Measurements from ENCODE around the gene SLC66A1. TPM values are rescaled to one million over a fixed set of nuclear protein-coding genes. Genes with fewer than 3 reads are reported as not detected.

Gene SLC66A1
- total and polyA plus RNA-seq, 2 donors: 5.8 to 10.8 TPM

DNA sequence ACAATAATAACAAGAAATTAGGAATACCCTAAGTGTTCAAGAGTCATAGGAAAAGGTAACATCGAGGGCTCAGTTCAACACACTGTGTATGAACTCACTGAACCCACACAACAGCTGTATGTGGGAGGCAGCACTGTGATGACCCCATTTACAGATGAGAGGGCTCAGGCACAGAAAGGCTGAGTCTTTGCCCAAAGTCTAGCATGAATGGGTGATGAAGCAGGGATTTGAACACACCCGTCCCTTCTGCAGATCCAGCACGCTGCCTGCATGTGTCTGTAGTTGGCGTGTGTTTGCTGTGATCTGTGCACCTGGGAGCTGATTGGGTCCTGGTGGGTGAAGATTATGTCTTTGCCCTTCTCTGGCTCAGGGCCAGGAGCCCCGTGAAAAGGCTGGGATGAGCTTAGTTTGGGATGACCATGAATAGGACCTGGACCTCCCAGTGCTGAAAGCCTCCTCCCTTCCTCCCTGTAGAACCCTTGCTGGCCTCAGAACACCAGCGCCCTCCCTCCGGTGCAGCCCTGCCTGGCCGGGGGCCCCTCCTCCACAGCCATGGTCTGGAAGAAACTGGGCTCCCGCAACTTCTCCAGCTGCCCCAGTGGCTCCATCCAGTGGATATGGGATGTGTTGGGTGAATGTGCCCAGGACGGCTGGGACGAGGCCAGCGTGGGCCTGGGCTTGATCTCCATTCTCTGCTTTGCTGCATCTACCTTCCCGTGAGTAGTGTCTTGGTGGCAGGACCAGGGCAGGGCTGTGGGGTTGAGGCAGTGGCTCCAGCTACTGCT lies 5.2 kb downstream of the SLC66A1 start:
- peaks cover 0 to 3% of the 10 kb centered on the region in 2 donors for H3K27me3 ChIP-seq (ENCODE audit: control insufficient read depth in 2 of 2, insufficient read depth in 1 of 2, low read length in 1 of 2)
- 92% methylated on average over 13 of the region's 13 CpGs for WGBS
- H3K36me3 ChIP-seq (ENCODE audit: control insufficient read depth in 2 of 2, insufficient read depth in 2 of 2, low read length in 1 of 2): peaks cover 0 to 3% of the 10 kb centered on the region in 2 donors
- no peak for DNase-seq (ENCODE audit: low read depth in 6 of 9, low spot score in 9 of 9)
- no peak overlapping the region for H3K27ac ChIP-seq (ENCODE audit: low read depth in 1 of 2, low read length in 1 of 2)
- peaks cover 0 to 14% of the 10 kb centered on the region in 2 donors for H3K4me1 ChIP-seq (ENCODE audit: control insufficient read depth in 2 of 2, insufficient read depth in 2 of 2, low read length in 2 of 2)
- H3K4me3 ChIP-seq (ENCODE audit: low read length in 2 of 2): no peak overlapping the region
- H3K9me3 ChIP-seq (ENCODE audit: control insufficient read depth in 2 of 2, insufficient read depth in 1 of 2, low read length in 1 of 2): peaks cover 0 to 4% of the 10 kb centered on the region in 2 donors

DNA sequence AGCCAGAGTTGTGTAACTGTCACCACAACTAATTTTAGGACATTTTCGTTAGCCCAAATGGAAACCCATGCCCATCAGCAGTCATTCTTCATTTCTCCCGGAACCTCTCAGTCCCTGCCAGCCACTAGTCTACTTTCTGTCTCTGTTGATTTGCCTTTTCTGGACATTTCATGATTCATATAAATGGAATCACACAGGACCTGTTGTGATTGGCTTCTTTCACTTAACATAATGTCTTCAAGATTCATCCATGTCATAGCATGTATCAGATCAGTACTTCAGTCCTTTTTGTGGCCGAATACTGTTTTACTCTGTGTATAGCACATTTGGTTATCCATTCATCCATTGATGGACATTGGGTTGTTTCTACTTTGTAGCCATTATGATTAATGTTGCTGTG lies 7.1 kb downstream of the SLC66A1 start:
- 96% methylated on average over 3 of the region's 3 CpGs for WGBS
- Histone ChIP-seq H3K27me3 (ENCODE audit: control insufficient read depth in 2 of 2, insufficient read depth in 1 of 2, low read length in 1 of 2) (no peaks in the 10 kb centered on the region), H3K9me3 (ENCODE audit: control insufficient read depth in 2 of 2, insufficient read depth in 1 of 2, low read length in 1 of 2) (peaks cover 0 to 4% of the 10 kb centered on the region in 2 donors), H3K27ac (ENCODE audit: low read depth in 1 of 2, low read length in 1 of 2) (no peak overlapping the region), H3K4me3 (ENCODE audit: low read length in 2 of 2) (no peak overlapping the region), H3K4me1 (ENCODE audit: control insufficient read depth in 2 of 2, insufficient read depth in 2 of 2, low read length in 2 of 2) (peaks cover 0 to 4% of the 10 kb centered on the region in 2 donors), H3K36me3 (ENCODE audit: control insufficient read depth in 2 of 2, insufficient read depth in 2 of 2, low read length in 1 of 2) (peaks cover 0 to 5% of the 10 kb centered on the region in 2 donors)
- DNase-seq (ENCODE audit: low read depth in 6 of 9, low spot score in 9 of 9): no peak

DNA sequence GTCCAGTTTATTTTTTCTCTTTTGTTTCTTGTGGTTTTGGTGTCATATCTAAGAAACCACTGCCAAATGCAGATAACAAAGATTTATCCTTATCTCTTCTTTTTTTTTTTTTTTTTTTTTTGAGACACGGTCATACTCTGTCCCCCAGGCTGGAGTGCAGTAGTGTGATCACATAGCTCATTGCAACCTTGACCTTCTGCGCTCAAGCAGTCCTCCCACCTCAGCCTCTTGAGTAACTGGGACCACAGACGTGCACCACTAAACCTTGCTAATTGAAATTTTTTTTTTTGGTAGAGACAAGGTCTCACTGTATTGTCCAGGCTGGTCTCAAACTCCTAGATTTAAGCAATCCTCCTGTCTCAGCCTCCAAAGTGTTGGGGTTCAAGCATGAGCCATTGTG lies 8.9 kb downstream of the SLC66A1 start:
- Histone ChIP-seq H3K27ac (ENCODE audit: low read depth in 1 of 2, low read length in 1 of 2) (no peak overlapping the region), H3K4me3 (ENCODE audit: low read length in 2 of 2) (no peak overlapping the region), H3K27me3 (ENCODE audit: control insufficient read depth in 2 of 2, insufficient read depth in 1 of 2, low read length in 1 of 2) (no peaks in the 10 kb centered on the region), H3K4me1 (ENCODE audit: control insufficient read depth in 2 of 2, insufficient read depth in 2 of 2, low read length in 2 of 2) (no peaks in the 10 kb centered on the region), H3K36me3 (ENCODE audit: control insufficient read depth in 2 of 2, insufficient read depth in 2 of 2, low read length in 1 of 2) (peaks cover 4 to 10% of the 10 kb centered on the region in 2 donors), H3K9me3 (ENCODE audit: control insufficient read depth in 2 of 2, insufficient read depth in 1 of 2, low read length in 1 of 2) (peaks cover 0 to 4% of the 10 kb centered on the region in 2 donors)
- DNase-seq (ENCODE audit: low read depth in 6 of 9, low spot score in 9 of 9): no peak
- 97% methylated on average over 3 of the region's 3 CpGs for WGBS

DNA sequence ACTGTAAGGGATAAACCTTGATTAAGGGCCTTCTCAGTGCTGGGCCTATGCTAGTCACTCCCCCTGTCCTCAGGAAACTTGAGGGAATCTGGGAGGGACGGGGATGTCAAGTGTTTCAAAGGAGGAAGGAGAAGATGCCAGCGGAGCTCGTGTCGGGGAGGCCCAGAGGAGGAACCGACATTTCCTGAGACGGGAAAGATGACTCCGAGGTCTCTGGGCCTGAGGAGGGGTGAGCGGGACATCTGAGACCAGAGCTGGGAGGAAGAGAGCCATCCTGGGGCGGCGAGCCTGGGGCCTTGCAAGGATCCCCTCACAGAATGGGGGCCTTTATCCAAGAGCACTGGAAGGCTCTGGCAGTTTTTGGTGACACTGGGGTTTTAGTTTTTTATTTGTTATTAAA lies 10.4 kb downstream of the SLC66A1 start:
- no peak for DNase-seq (ENCODE audit: low read depth in 6 of 9, low spot score in 9 of 9)
- no peak overlapping the region for H3K27ac ChIP-seq (ENCODE audit: low read depth in 1 of 2, low read length in 1 of 2)
- H3K9me3 ChIP-seq (ENCODE audit: control insufficient read depth in 2 of 2, insufficient read depth in 1 of 2, low read length in 1 of 2): peaks cover 0 to 4% of the 10 kb centered on the region in 2 donors
- no peaks in the 10 kb centered on the region for H3K4me1 ChIP-seq (ENCODE audit: control insufficient read depth in 2 of 2, insufficient read depth in 2 of 2, low read length in 2 of 2)
- no peaks in the 10 kb centered on the region for H3K27me3 ChIP-seq (ENCODE audit: control insufficient read depth in 2 of 2, insufficient read depth in 1 of 2, low read length in 1 of 2)
- 82% methylated on average over 10 of the region's 10 CpGs for whole genome bisulfite sequencing
- no peak overlapping the region for H3K4me3 ChIP-seq (ENCODE audit: low read length in 2 of 2)
- peaks cover 4 to 10% of the 10 kb centered on the region in 2 donors for H3K36me3 ChIP-seq (ENCODE audit: control insufficient read depth in 2 of 2, insufficient read depth in 2 of 2, low read length in 1 of 2)

DNA sequence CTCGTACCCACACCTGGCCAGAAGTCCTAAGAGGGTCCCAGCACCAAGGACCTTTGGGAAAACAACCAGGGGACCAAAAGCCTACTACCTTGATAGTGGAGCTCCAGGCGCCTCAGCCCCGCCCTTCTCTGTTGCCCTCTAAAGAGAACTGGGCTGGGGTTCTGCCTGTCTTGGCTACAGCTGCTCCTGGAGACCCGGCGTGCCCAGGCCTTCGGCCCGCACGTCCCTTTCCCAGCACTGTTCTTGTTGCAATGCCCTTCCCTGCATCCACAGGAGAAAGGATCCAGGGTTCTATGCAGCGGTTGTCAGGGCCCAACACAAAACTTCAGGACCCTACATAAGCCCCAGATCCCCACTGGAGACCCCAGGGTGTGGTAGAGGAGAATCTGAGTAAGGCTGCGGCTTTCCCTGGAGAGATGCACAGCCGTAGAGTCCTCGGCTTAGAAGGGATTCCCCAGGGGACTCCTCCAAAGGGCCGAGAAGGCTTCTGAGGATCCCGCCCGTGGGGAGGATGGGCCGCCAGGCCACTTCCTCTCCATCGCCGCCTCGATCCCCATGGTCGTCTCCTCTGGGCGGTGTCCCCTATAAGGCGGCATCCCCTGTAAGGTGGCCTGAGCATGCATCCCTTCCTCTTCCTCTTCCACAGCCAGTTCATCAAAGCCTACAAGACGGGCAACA lies 12.0 kb downstream of the SLC66A1 start:
- peaks cover 4 to 12% of the 10 kb centered on the region in 2 donors for H3K36me3 ChIP-seq (ENCODE audit: control insufficient read depth in 2 of 2, insufficient read depth in 2 of 2, low read length in 1 of 2)
- no peak overlapping the region for H3K4me3 ChIP-seq (ENCODE audit: low read length in 2 of 2)
- 93% methylated on average over 23 of the region's 23 CpGs for WGBS

DNA sequence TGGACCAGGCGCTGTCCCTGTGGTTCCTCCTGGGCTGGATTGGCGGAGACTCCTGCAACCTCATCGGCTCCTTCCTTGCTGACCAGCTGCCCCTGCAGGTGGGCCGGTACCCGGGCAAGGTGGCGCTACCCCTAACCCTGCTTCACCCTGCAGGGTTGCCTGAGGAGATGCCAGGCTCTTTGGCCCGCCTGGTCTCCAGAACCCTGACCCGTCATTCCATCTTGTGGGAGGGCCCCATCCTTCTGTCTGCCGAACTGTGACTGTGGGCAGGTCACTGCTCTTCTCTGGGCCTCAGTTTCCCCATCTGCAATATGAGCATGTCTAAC lies 12.5 kb downstream of the SLC66A1 start:
- H3K4me3 ChIP-seq (ENCODE audit: low read length in 2 of 2): no peak overlapping the region
- H3K36me3 ChIP-seq (ENCODE audit: control insufficient read depth in 2 of 2, insufficient read depth in 2 of 2, low read length in 1 of 2): peaks cover 4 to 12% of the 10 kb centered on the region in 2 donors
- H3K27ac ChIP-seq (ENCODE audit: low read depth in 1 of 2, low read length in 1 of 2): no peak overlapping the region
- WGBS: 97% methylated on average over 9 of the region's 9 CpGs
- H3K27me3 ChIP-seq (ENCODE audit: control insufficient read depth in 2 of 2, insufficient read depth in 1 of 2, low read length in 1 of 2): no peaks in the 10 kb centered on the region
- no peaks in the 10 kb centered on the region for H3K4me1 ChIP-seq (ENCODE audit: control insufficient read depth in 2 of 2, insufficient read depth in 2 of 2, low read length in 2 of 2)
- no peak for DNase-seq (ENCODE audit: low read depth in 6 of 9, low spot score in 9 of 9)
- peaks cover 0 to 4% of the 10 kb centered on the region in 2 donors for H3K9me3 ChIP-seq (ENCODE audit: control insufficient read depth in 2 of 2, insufficient read depth in 1 of 2, low read length in 1 of 2)

More for the DNA sequence above, 12.0 kb downstream of the SLC66A1 start:
- DNase-seq (ENCODE audit: low read depth in 6 of 9, low spot score in 9 of 9): no peak
- no peak overlapping the region for H3K27ac ChIP-seq (ENCODE audit: low read depth in 1 of 2, low read length in 1 of 2)
- no peaks in the 10 kb centered on the region for H3K4me1 ChIP-seq (ENCODE audit: control insufficient read depth in 2 of 2, insufficient read depth in 2 of 2, low read length in 2 of 2)
- H3K9me3 ChIP-seq (ENCODE audit: control insufficient read depth in 2 of 2, insufficient read depth in 1 of 2, low read length in 1 of 2): peaks cover 0 to 4% of the 10 kb centered on the region in 2 donors
- no peaks in the 10 kb centered on the region for H3K27me3 ChIP-seq (ENCODE audit: control insufficient read depth in 2 of 2, insufficient read depth in 1 of 2, low read length in 1 of 2)

DNA sequence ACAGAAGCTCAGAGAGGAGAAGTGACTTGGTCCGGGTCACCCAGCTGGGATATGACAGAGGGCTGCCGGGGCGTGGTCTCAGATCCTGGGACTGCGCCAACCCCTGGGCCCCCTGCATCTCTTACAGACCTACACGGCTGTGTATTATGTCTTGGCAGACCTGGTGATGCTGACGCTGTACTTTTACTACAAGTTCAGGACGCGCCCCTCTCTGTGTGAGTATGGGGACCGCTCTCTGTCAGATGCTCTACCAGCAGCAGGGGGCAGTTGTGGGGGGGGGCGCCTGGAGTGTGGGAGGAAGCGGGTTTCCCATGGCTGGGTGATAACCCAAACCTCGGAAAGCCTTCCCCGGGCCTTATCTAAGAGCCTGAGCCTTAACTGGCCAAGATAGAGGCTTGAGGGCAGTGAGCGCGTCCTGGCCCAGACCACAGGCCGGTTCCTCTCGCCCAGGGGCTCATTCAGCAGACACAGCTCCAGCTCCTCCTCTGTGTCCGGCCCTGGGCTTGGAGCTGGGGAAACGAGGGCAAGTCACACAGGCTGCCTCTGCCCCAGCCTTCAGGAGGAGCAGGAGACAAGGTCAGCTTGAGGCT lies 13.3 kb downstream of the SLC66A1 start:
- Histone ChIP-seq H3K27me3 (ENCODE audit: control insufficient read depth in 2 of 2, insufficient read depth in 1 of 2, low read length in 1 of 2) (no peaks in the 10 kb centered on the region), H3K9me3 (ENCODE audit: control insufficient read depth in 2 of 2, insufficient read depth in 1 of 2, low read length in 1 of 2) (peaks cover 0 to 4% of the 10 kb centered on the region in 2 donors), H3K36me3 (ENCODE audit: control insufficient read depth in 2 of 2, insufficient read depth in 2 of 2, low read length in 1 of 2) (peaks cover 4 to 12% of the 10 kb centered on the region in 2 donors), H3K4me3 (ENCODE audit: low read length in 2 of 2) (no peak overlapping the region), H3K4me1 (ENCODE audit: control insufficient read depth in 2 of 2, insufficient read depth in 2 of 2, low read length in 2 of 2) (no peaks in the 10 kb centered on the region), H3K27ac (ENCODE audit: low read depth in 1 of 2, low read length in 1 of 2) (no peak overlapping the region)
- WGBS: 92% methylated on average over 19 of the region's 19 CpGs
- DNase-seq (ENCODE audit: low read depth in 6 of 9, low spot score in 9 of 9): no peak

DNA sequence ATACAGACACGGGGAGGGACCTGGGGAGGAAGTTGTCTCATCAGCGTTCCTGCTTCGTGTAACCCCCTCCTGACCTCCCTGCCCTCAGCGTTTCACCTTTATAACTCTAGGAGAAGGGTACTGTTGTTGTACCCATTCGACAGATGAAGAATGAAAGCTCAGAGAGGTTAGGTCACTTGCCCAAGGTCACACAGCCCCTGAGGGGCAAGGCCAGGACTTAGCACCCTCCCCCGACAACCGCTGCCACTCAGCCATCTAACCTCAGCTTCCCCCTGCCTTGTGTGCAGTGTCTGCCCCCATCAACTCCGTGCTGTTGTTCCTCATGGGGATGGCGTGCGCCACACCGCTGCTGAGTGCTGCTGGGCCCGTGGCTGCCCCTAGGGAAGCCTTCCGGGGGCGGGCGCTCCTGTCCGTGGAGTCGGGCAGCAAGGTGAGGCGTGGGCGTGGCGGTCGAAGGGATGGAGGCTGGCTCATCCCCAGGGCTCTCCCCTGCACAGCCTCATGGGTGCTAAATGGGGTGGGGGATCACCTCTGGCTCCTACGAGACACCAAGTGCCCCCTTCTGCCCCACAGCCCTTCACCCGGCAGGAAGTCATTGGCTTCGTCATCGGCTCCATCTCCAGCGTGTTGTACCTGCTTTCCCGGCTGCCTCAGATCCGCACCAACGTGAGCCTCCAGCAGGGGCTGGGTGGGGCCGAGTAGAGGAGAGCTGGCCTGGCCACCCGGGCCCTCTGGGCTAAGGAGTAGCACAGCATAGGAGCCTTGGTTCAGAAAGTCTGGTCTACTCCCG lies 14.0 kb downstream of the SLC66A1 start:
- WGBS: 95% methylated on average over 32 of the region's 32 CpGs
- peaks cover 4 to 12% of the 10 kb centered on the region in 2 donors for H3K36me3 ChIP-seq (ENCODE audit: control insufficient read depth in 2 of 2, insufficient read depth in 2 of 2, low read length in 1 of 2)

More for the DNA sequence above, 14.0 kb downstream of the SLC66A1 start:
- H3K4me3 ChIP-seq (ENCODE audit: low read length in 2 of 2): no peak overlapping the region
- no peak overlapping the region for H3K27ac ChIP-seq (ENCODE audit: low read depth in 1 of 2, low read length in 1 of 2)
- no peak for DNase-seq (ENCODE audit: low read depth in 6 of 9, low spot score in 9 of 9)
- H3K9me3 ChIP-seq (ENCODE audit: control insufficient read depth in 2 of 2, insufficient read depth in 1 of 2, low read length in 1 of 2): peaks cover 0 to 4% of the 10 kb centered on the region in 2 donors
- no peaks in the 10 kb centered on the region for H3K27me3 ChIP-seq (ENCODE audit: control insufficient read depth in 2 of 2, insufficient read depth in 1 of 2, low read length in 1 of 2)
- H3K4me1 ChIP-seq (ENCODE audit: control insufficient read depth in 2 of 2, insufficient read depth in 2 of 2, low read length in 2 of 2): no peaks in the 10 kb centered on the region

All from thymus (tissue), 11 donors.